K562 (cell line): ENCODE measurements around the gene C14orf180. TPM values are rescaled to one million over a fixed set of nuclear protein-coding genes. Genes with fewer than 3 reads are reported as not detected.

Experiments used
- CEBPG ChIP-seq, 3 experiments: fragments of 200-800 bp in 1 of 3; sonication (Bioruptor generic) in 1 of 3; sonication (generic) in 1 of 3; formaldehyde crosslinking in 1 of 3; IDR thresholded peaks in 2 of 3; conservative IDR thresholded peaks in 1 of 3; 2 replicates each; pipeline versions ENCODE4 v1.6.1 to v1.8.0; 2016 to 2022; ENCODE audit warnings: missing compliant biosample characterization in 2 of 3, missing genetic modification characterization in 2 of 3, mild to moderate bottlenecking in 1 of 3, missing genetic modification reagents in 1 of 3
- CHD7 ChIP-seq: fragments of 200-600 bp; sonication (generic); IDR thresholded peaks from one replicate; pipeline ENCODE4 v1.6.1; 2012; ENCODE audit warnings: mild to moderate bottlenecking, low read depth, low read length, inconsistent platforms
- GATAD2B ChIP-seq: fragments of 450-650 bp; IDR thresholded peaks from 2 replicates; pipeline ENCODE4 v1.6.1; 2017; ENCODE audit warnings: mild to moderate bottlenecking, borderline replicate concordance
- ILF3 ChIP-seq: fragments of 450-650 bp; IDR thresholded peaks from 2 replicates; pipeline ENCODE4 v1.6.1; 2018; ENCODE audit warnings: antibody characterized with exemption, mild to moderate bottlenecking, moderate library complexity, borderline replicate concordance
- SMARCC2 ChIP-seq: fragments of 450-650 bp; IDR thresholded peaks from 2 replicates; pipeline ENCODE4 v1.6.1; 2017; ENCODE audit warnings: antibody characterized with exemption, moderate library complexity, mild to moderate bottlenecking, low read depth
- ZNF253 ChIP-seq: fragments of 250-450 bp; sonication (Bioruptor Pico); conservative IDR thresholded peaks from 2 replicates; pipeline ENCODE4 v1.6.1; 2021; ENCODE audit warnings: mild to moderate bottlenecking
- ZNF263 ChIP-seq: sonication (generic); formaldehyde crosslinking; IDR thresholded peaks from 2 replicates; pipeline ENCODE4 v1.8.0; 2022; ENCODE audit warnings: mild to moderate bottlenecking, missing genetic modification reagents, borderline replicate concordance
- polyA plus RNA-seq, 8 experiments: library from polyadenylated mRNA; depleted of rRNA in 4 of 8; stranded (reverse) in 5 of 8; unstranded in 3 of 8; fragments of >200 nt; fragmentation: Nextera tagmentation in 2 of 8; fragmentation: Illumina TruSeq in 1 of 8; extraction: Ambion mirVana in 2 of 8; extraction: Trizol in 1 of 8; gene quantifications; 2 replicates each; pipeline versions ENCODE4 v1.2.1 to v1.2.3, GENCODE V29; 2011 to 2014; ENCODE audit warnings: inconsistent platforms in 1 of 8, missing spikeins in 1 of 8
- total RNA-seq, 7 experiments: library from RNA; depleted of rRNA in 6 of 7; stranded (reverse); fragments of >200 nt in 6 of 7; fragmentation: Illumina TruSeq in 2 of 7; extraction: Trizol in 2 of 7; gene quantifications; 2 replicates each; pipeline versions ENCODE4 v1.2.1 to v1.2.3, GENCODE V29; 2011 to 2021; ENCODE audit warnings: low replicate concordance in 1 of 7
- TF ChIP-seq, protein P1 (sequence below): fragments of 450-650 bp; IDR thresholded peaks from 2 replicates; pipeline ENCODE4 v1.6.1; 2016; ENCODE audit warnings: missing biosample characterization, missing genetic modification characterization

Gene C14orf180
- total and polyA plus RNA-seq, 9 of the 15 experiments (the other 6 are each of a cell fraction or from before 2014, with no cell fraction given) = not detected

- TF ChIP-seq CHD7 = no peak
- no peak for TF ChIP-seq ILF3
- TF ChIP-seq SMARCC2 = no peak
- TF ChIP-seq, protein P1, sequence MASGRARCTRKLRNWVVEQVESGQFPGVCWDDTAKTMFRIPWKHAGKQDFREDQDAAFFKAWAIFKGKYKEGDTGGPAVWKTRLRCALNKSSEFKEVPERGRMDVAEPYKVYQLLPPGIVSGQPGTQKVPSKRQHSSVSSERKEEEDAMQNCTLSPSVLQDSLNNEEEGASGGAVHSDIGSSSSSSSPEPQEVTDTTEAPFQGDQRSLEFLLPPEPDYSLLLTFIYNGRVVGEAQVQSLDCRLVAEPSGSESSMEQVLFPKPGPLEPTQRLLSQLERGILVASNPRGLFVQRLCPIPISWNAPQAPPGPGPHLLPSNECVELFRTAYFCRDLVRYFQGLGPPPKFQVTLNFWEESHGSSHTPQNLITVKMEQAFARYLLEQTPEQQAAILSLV = no peak
- no peak for TF ChIP-seq GATAD2B
- peak; percentile 94 for TF ChIP-seq ZNF263 (CRISPR knock-in tag)
- TF ChIP-seq CEBPG (CRISPR knock-in tag; IDR thresholded peaks at IDR 0.05) = no peak
- no peak for TF ChIP-seq CEBPG (tag; conservative IDR thresholded peaks at IDR 0.05 in 1 of 2, IDR thresholded peaks at IDR 0.05 in 1 of 2)
- no peak for TF ChIP-seq ZNF253 (CRISPR knock-in tag)
These were observed 53.9 kb downstream of the C14orf180 start (continued) for GRCh38 chr14:104633276-104634137.
